Neural crest cell (in vitro differentiated cells): ENCODE results near the gene NMT2. TPM values are rescaled to one million over a fixed set of nuclear protein-coding genes. Genes with fewer than 3 reads are reported as not detected.

Experiments used
- DNase-seq: peaks from one replicate; pipeline ENCODE4 v3.0.0; 2021; ENCODE audit warnings: low read depth, mixed read lengths, low spot score
- H3K27ac Mint-ChIP-seq: one replicate; pipeline ENCODE4 v1.8.0; 2021; ENCODE audit warnings: mild to moderate bottlenecking, mixed read lengths; ENCODE audit not compliant: unreplicated experiment
- H3K27me3 Mint-ChIP-seq: 2 replicates; pipeline ENCODE4 v1.8.0; 2021; ENCODE audit warnings: low read depth, mild to moderate bottlenecking, mixed read lengths
- H3K36me3 Mint-ChIP-seq: 2 replicates; pipeline ENCODE4 v1.8.0; 2021; ENCODE audit warnings: low read depth, mild to moderate bottlenecking, mixed read lengths
- H3K4me1 Mint-ChIP-seq: 2 replicates; pipeline ENCODE4 v1.8.0; 2021; ENCODE audit warnings: mixed read lengths
- H3K4me3 Mint-ChIP-seq: one replicate; pipeline ENCODE4 v1.8.0; 2021; ENCODE audit warnings: mild to moderate bottlenecking, mixed read lengths
- H3K9me3 Mint-ChIP-seq: 2 replicates; pipeline ENCODE4 v1.8.0; 2021; ENCODE audit warnings: mixed read lengths
- CTCF ChIP-seq: fragments of 200-600 bp; sonication (generic); conservative IDR thresholded peaks from 2 replicates; pipeline ENCODE4 v1.5.0; 2021; ENCODE audit warnings: antibody characterized with exemption, mild to moderate bottlenecking
- total RNA-seq: library from RNA; stranded (reverse); gene quantifications from 2 replicates; pipeline ENCODE4 v1.2.1, GENCODE V29; 2021

NMT2 gene
- total RNA-seq, 1 donor from 2014 or later: 24.4 TPM

- no peak overlapping the region for H3K4me3 Mint-ChIP-seq
- DNase-seq: no peak
- no peaks in the 10 kb centered on the region for H3K27me3 Mint-ChIP-seq
- no peak for TF ChIP-seq CTCF
- H3K4me1 Mint-ChIP-seq: peaks cover 9% of the 10 kb centered on the region
- H3K9me3 Mint-ChIP-seq: no peaks in the 10 kb centered on the region
- H3K36me3 Mint-ChIP-seq: peaks cover 4% of the 10 kb centered on the region
- no peak overlapping the region for H3K27ac Mint-ChIP-seq
These were observed 10.0 kb downstream of the NMT2 start for GRCh38 chr10:15158448-15158847.

GRCh38 chr10:15155978-15156656 lies 12.4 kb downstream of the NMT2 start:
- no peaks in the 10 kb centered on the region for H3K27me3 Mint-ChIP-seq
- H3K4me3 Mint-ChIP-seq: no peak overlapping the region
- peaks cover 19% of the 10 kb centered on the region for H3K4me1 Mint-ChIP-seq
- H3K27ac Mint-ChIP-seq: no peak overlapping the region
- no peak for DNase-seq
- H3K9me3 Mint-ChIP-seq: peaks cover 3% of the 10 kb centered on the region
- TF ChIP-seq CTCF: no peak
- peaks cover 6% of the 10 kb centered on the region for H3K36me3 Mint-ChIP-seq

GRCh38 chr10:15152556-15152955 lies 15.9 kb downstream of the NMT2 start:
- H3K4me1 Mint-ChIP-seq: peaks cover 16% of the 10 kb centered on the region
- TF ChIP-seq CTCF: no peak
- H3K27ac Mint-ChIP-seq: no peak overlapping the region
- no peak overlapping the region for H3K4me3 Mint-ChIP-seq
- no peaks in the 10 kb centered on the region for H3K27me3 Mint-ChIP-seq
- no peak for DNase-seq
- peaks cover 9% of the 10 kb centered on the region for H3K36me3 Mint-ChIP-seq
- peaks cover 7% of the 10 kb centered on the region for H3K9me3 Mint-ChIP-seq

GRCh38 chr10:15150563-15150962 lies 17.9 kb downstream of the NMT2 start:
- H3K9me3 Mint-ChIP-seq: peaks cover 7% of the 10 kb centered on the region
- no peaks in the 10 kb centered on the region for H3K27me3 Mint-ChIP-seq
- DNase-seq: no peak
- H3K4me1 Mint-ChIP-seq: peaks cover 16% of the 10 kb centered on the region
- no peak overlapping the region for H3K27ac Mint-ChIP-seq
- no peak overlapping the region for H3K4me3 Mint-ChIP-seq
- peaks cover 6% of the 10 kb centered on the region for H3K36me3 Mint-ChIP-seq
- no peak for TF ChIP-seq CTCF

- peaks cover 16% of the 10 kb centered on the region for H3K4me1 Mint-ChIP-seq
- no peak for TF ChIP-seq CTCF
- no peak overlapping the region for H3K27ac Mint-ChIP-seq
- H3K9me3 Mint-ChIP-seq: peaks cover 7% of the 10 kb centered on the region
- peaks cover 6% of the 10 kb centered on the region for H3K36me3 Mint-ChIP-seq
- H3K4me3 Mint-ChIP-seq: no peak overlapping the region
- H3K27me3 Mint-ChIP-seq: no peaks in the 10 kb centered on the region
- no peak for DNase-seq
These were observed 19.3 kb downstream of the NMT2 start for GRCh38 chr10:15149042-15149771.
